IMR-90 (cell line): Measurements from ENCODE around the gene LTC4S. TPM values are rescaled to one million over a fixed set of nuclear protein-coding genes. Genes with fewer than 3 reads are reported as not detected.

Experiments
- ATAC-seq: fragments of 200-7000 bp; cut with Tn5 transposase; 2 replicates; pipeline ENCODE4 v1.9.1; 2020; ENCODE audit warnings: low read depth, mild to moderate bottlenecking, moderate library complexity
- BruUV-seq: library from RNA; stranded (reverse); fragments of 400-500 nt; replicated peaks from 2 replicates; lab custom pipeline; 2021; lab: Mats Ljungman, UMichigan
- CTCF ChIA-PET: fragments of 300-600 bp; formaldehyde crosslinking; extraction: SDS; loops from one replicate; lab custom pipeline; 2021; ENCODE audit warnings: antibody characterized with exemption; lab: Yijun Ruan, JAX
- POLR2A ChIA-PET: fragments of 300-600 bp; sonication (Branson Sonifier 250); formaldehyde crosslinking; loops from one replicate; lab custom pipeline; 2022; ENCODE audit warnings: antibody characterized with exemption; ENCODE audit not compliant: unreplicated experiment; lab: Charles Lee
- DNase-seq: peaks from one replicate; pipeline ENCODE4 v3.0.0; 2013
- H2AFZ ChIP-seq: replicated peaks from 2 replicates; pipeline ENCODE3; 2013; ENCODE audit warnings: low read length, mild to moderate bottlenecking; ENCODE audit not compliant: poor library complexity
- H2AK5ac ChIP-seq: 2 replicates; pipeline ENCODE4 v1.6.1; 2013; ENCODE audit warnings: low read depth, low read length, inconsistent platforms
- H2AK9ac ChIP-seq: replicated peaks from 2 replicates; pipeline ENCODE3; 2013; ENCODE audit warnings: mild to moderate bottlenecking, low read depth, low read length, moderate library complexity; ENCODE audit not compliant: poor library complexity
- H2BK120ac ChIP-seq: 2 replicates; pipeline ENCODE4 v1.6.1; 2013; ENCODE audit warnings: low read depth, low read length, inconsistent platforms
- H2BK15ac ChIP-seq: 3 replicates; pipeline ENCODE4 v1.6.1; 2013; ENCODE audit warnings: low read depth, low read length, inconsistent platforms
- H2BK20ac ChIP-seq: 2 replicates; pipeline ENCODE4 v1.6.1; 2013; ENCODE audit warnings: low read depth, mild to moderate bottlenecking, inconsistent platforms, low read length, moderate library complexity
- H2BK5ac ChIP-seq: 2 replicates; pipeline ENCODE4 v1.6.1; 2013; ENCODE audit warnings: mild to moderate bottlenecking, low read depth, low read length, inconsistent platforms; ENCODE audit not compliant: poor library complexity, severe bottlenecking
- H3K14ac ChIP-seq: replicated peaks from 2 replicates; pipeline ENCODE4 v1.6.1; 2013; ENCODE audit warnings: low read depth, low read length, inconsistent platforms
- H3K18ac ChIP-seq: 2 replicates; pipeline ENCODE4 v1.6.1; 2013; ENCODE audit warnings: low read depth, low read length, control low read depth
- H3K23ac ChIP-seq: 2 replicates; pipeline ENCODE4 v1.6.1; 2013; ENCODE audit warnings: low read depth, low read length, inconsistent platforms
- H3K27ac ChIP-seq: 2 replicates; pipeline ENCODE4 v1.5.1; 2013; ENCODE audit warnings: mild to moderate bottlenecking, control low read depth, low read length; ENCODE audit not compliant: insufficient read depth
- H3K27me3 ChIP-seq: 2 replicates; pipeline ENCODE4 v1.6.1; 2013; ENCODE audit warnings: low read length; ENCODE audit not compliant: control insufficient read depth, insufficient read depth
- H3K36me3 ChIP-seq: 2 replicates; pipeline ENCODE4 v1.6.1; 2013; ENCODE audit warnings: low read length, mixed read lengths; ENCODE audit not compliant: control insufficient read depth, insufficient read depth
- H3K4ac ChIP-seq: 2 replicates; pipeline ENCODE4 v1.6.1; 2013; ENCODE audit warnings: low read depth, low read length, inconsistent platforms
- H3K4me1 ChIP-seq: 2 replicates; pipeline ENCODE4 v1.6.1; 2013; ENCODE audit warnings: low read length, mixed read lengths; ENCODE audit not compliant: control insufficient read depth, insufficient read depth
- H3K4me2 ChIP-seq: 2 replicates; pipeline ENCODE4 v1.6.1; 2013; ENCODE audit warnings: low read depth, mild to moderate bottlenecking, control low read depth, low read length, moderate library complexity
- H3K4me3 ChIP-seq: 2 replicates; pipeline ENCODE4 v1.5.1; 2013; ENCODE audit warnings: low read depth, mild to moderate bottlenecking, control low read depth, low read length, moderate library complexity; ENCODE audit not compliant: insufficient read depth
- H3K56ac ChIP-seq: 2 replicates; pipeline ENCODE4 v1.6.1; 2013; ENCODE audit warnings: low read length, inconsistent platforms; ENCODE audit not compliant: insufficient read depth; ENCODE audit errors: extremely low read depth
- H3K79me1 ChIP-seq, 2 experiments: 2 replicates each; pipeline ENCODE4 v1.6.1; 2013; ENCODE audit warnings: low read length in 2 of 2, inconsistent platforms in 1 of 2, low read depth in 1 of 2
- H3K9ac ChIP-seq: 2 replicates; pipeline ENCODE4 v1.6.1; 2013; ENCODE audit warnings: low read depth, low read length, control low read depth
- H3K9me1 ChIP-seq: 2 replicates; pipeline ENCODE4 v1.6.1; 2013; ENCODE audit warnings: low read length, inconsistent platforms; ENCODE audit not compliant: insufficient read depth
- H3K9me3 ChIP-seq: 2 replicates; pipeline ENCODE4 v1.6.1; 2013; ENCODE audit warnings: low read length; ENCODE audit not compliant: control insufficient read depth, insufficient read depth
- H4K20me1 ChIP-seq: 2 replicates; pipeline ENCODE4 v1.6.1; 2013; ENCODE audit warnings: low read length, inconsistent platforms; ENCODE audit not compliant: insufficient read depth
- H4K5ac ChIP-seq: 2 replicates; pipeline ENCODE4 v1.6.1; 2013; ENCODE audit warnings: mild to moderate bottlenecking, low read depth, low read length, control low read depth
- H4K8ac ChIP-seq, 2 experiments: 2 replicates each; pipeline ENCODE4 v1.6.1; 2013; ENCODE audit warnings: low read depth in 2 of 2, low read length in 2 of 2, control low read depth in 1 of 2, inconsistent platforms in 1 of 2
- H4K91ac ChIP-seq: 2 replicates; pipeline ENCODE4 v1.6.1; 2013; ENCODE audit warnings: low read depth, low read length, inconsistent platforms; ENCODE audit not compliant: insufficient read depth
- BHLHE40 ChIP-seq: fragments of 150-350 bp; IDR thresholded peaks from 2 replicates; pipeline ENCODE4 v1.6.1; 2016; ENCODE audit warnings: mild to moderate bottlenecking, low read depth, low read length
- CEBPB ChIP-seq: IDR thresholded peaks from 2 replicates; pipeline ENCODE4 v1.6.1; 2012; ENCODE audit warnings: low read depth, low read length, improper control_type of control experiment
- FOS ChIP-seq: fragments of 150-350 bp; IDR thresholded peaks from 2 replicates; pipeline ENCODE4 v1.6.1; 2016; ENCODE audit warnings: low read depth, low read length
- MAFK ChIP-seq: IDR thresholded peaks from 2 replicates; pipeline ENCODE4 v1.6.1; 2012; ENCODE audit warnings: low read depth, low read length, improper control_type of control experiment
- MAZ ChIP-seq: IDR thresholded peaks from 2 replicates; pipeline ENCODE4 v1.6.1; 2012; ENCODE audit warnings: low read depth, mild to moderate bottlenecking, low read length, improper control_type of control experiment, moderate library complexity, borderline replicate concordance
- MXI1 ChIP-seq: IDR thresholded peaks from 2 replicates; pipeline ENCODE4 v1.6.1; 2012; ENCODE audit warnings: low read depth, mild to moderate bottlenecking, low read length, moderate library complexity, borderline replicate concordance
- NFE2L2 ChIP-seq: fragments of 150-350 bp; IDR thresholded peaks from 2 replicates; pipeline ENCODE4 v1.6.1; 2016; ENCODE audit warnings: low read depth, mild to moderate bottlenecking, low read length
- POLR2A ChIP-seq: IDR thresholded peaks from 2 replicates; pipeline ENCODE4 v1.6.1; 2012; ENCODE audit warnings: mild to moderate bottlenecking, low read depth, low read length
- RFX5 ChIP-seq: IDR thresholded peaks from 2 replicates; pipeline ENCODE4 v1.8.0; 2012; ENCODE audit warnings: low read depth, mild to moderate bottlenecking, low read length, moderate library complexity
- SMC3 ChIP-seq: fragments of 150-350 bp; IDR thresholded peaks from 2 replicates; pipeline ENCODE4 v1.6.1; 2016; ENCODE audit warnings: low read depth, mild to moderate bottlenecking, antibody characterized with exemption, low read length, moderate library complexity
- WGBS, 2 experiments: methylation state at CpG; one replicate each; pipeline versions ENCODE4 v1.1.5 to v1.1.7; 2013; ENCODE audit warnings: missing lambda C conversion rate in 2 of 2; ENCODE audit not compliant: insufficient read length in 1 of 2; ENCODE audit errors: extremely low coverage in 2 of 2; 5-methylcytosine and 5-hydroxymethylcytosine counted together
- dilution Hi-C: fragments of 300-500 bp; cut with HindIII; formaldehyde crosslinking; loops from one replicate; pipeline ENCODE4 v1.14.3; 2018; ENCODE audit warnings: low sequenced_read_pairs; ENCODE audit not compliant: unreplicated experiment
- in situ Hi-C: fragments of 300-500 bp; cut with MboI; formaldehyde crosslinking; loops from 3 replicates; pipeline ENCODE4 v1.14.3; 2019; ENCODE audit warnings: low sequenced_read_pairs, inconsistent platforms, mixed read lengths
- intact Hi-C: fragments of 100-400 bp; cut with micrococcal nuclease; formaldehyde crosslinking; loops from 2 replicates; pipeline ENCODE4 v1.10.0; 2022
- polyA plus RNA-seq, 3 experiments: library from polyadenylated mRNA; depleted of rRNA; stranded (reverse); fragments of >200 nt; gene quantifications; 2 replicates each; pipeline ENCODE4 v1.2.3, GENCODE V29; 2012; ENCODE audit warnings: low replicate concordance in 1 of 3
- total RNA-seq: library from RNA; depleted of rRNA; stranded (reverse); fragments of >200 nt; gene quantifications from 2 replicates; pipeline ENCODE4 v1.2.3, GENCODE V29; 2012
- TF ChIP-seq, protein P1 (sequence below): fragments of 150-350 bp; IDR thresholded peaks from 2 replicates; pipeline ENCODE4 v1.6.1; 2017; ENCODE audit warnings: mild to moderate bottlenecking, antibody characterized with exemption, low read length, low read depth

The LTC4S gene
- total and polyA plus RNA-seq, 2 of the 4 experiments (the other 2 are of a cell fraction), result 0.72 TPM; not detected in 1

DNA sequence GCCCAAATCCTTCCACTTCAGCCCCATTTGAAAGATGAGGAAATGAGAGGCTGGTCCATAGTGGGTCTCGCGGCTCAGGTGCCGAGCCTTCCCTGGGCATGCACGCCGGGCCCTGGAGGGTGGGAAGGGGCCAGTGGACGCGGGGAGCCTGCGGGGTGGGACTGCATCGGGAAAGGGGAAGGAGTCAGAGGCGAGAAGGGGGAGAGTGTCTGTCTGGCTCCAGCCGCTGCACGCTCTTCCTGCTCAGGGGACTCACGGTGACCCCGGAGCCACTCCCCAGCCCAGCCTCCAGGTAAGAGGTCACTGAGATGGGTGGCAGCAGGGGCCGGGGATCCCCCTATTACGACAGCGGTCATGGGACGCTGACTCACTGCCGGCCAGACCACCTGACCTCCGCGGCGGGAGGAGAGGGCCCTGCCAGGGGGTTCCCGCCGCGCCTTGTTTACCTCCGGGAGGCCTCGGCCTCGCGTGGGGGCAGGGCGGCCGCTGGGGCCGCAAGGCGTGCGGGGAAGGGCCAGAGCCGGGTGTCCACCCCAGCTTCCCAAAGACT, 25.0 kb downstream of the LTC4S start (continued):
- TF ChIP-seq MAZ (peak; percentile 70), FOS (peak; percentile 89)

DNA sequence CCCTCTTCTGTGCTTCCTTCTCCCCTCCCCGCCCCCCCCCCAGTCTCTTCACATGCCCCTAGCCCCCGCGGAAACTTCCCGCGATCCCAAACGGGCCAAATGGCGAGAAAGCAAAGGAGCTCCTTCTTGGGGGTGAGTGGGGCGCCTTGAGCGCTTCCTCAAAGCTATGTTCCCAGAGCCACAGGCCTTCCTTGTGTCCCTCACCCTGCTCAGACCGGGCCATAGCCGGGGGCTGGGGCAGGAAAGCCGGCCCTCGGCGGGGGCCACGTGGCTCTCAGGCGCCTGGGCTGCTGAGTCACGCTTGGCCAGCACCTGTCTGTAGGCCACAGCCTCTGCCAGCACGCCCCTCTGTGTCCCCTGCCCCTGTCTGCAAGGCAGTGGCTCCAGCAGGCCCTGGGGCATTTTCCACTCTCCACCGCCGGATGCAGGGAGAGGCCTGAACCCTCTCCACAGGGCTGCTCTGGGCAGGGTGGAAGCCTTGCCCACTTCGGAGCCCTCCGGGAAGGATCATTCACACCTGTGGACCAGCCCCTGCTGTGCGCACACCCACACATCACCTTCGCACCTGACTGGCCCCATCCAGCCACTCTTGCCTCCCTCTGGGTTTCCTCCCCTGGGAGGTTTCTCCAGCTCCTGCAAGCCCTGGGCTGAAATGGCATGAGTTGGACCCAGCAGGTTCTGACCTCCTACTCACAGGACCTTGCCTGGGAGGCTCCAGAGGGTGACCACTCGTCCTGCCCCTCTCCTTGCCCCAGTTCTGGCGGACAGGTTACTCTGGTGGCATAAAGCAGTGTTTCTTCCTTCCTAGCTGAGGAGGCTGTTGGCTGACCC, 25.7 kb downstream of the LTC4S start:
- Histone ChIP-seq H3K18ac (peak overlapping the region; percentile 86), H3K9me1 (peaks cover 29% of the 10 kb centered on the region), H3K56ac (peak overlapping the region; percentile 80), H3K4me2 (peak overlapping the region; percentile 89; the same call in 1 of the 2 replicates), H2AK9ac (peak overlapping the region; percentile 96), H2AFZ (peak overlapping the region; percentile 89), H4K20me1 (peaks cover 39% of the 10 kb centered on the region), H4K5ac (peak overlapping the region; percentile 84), H4K91ac (peak overlapping the region; percentile 93), H3K27me3 (no peaks in the 10 kb centered on the region), H2AK5ac (peak overlapping the region; percentile 98), H3K9me3 (no peaks in the 10 kb centered on the region), H4K8ac (peak overlapping the region; percentile 82 to 89), H3K4ac (peak overlapping the region; percentile 98), H3K79me1 (peaks cover 6 to 48% of the 10 kb centered on the region in 2 experiments), H2BK5ac (peak overlapping the region; percentile 94), H2BK120ac (peak overlapping the region; percentile 98), H3K36me3 (peaks cover 26% of the 10 kb centered on the region), H2BK15ac (peak overlapping the region; percentile 27; the same call in 2 of the 3 replicates), H3K4me1 (peaks cover 37% of the 10 kb centered on the region), H3K9ac (peak overlapping the region; percentile 48; the same call in 1 of the 2 replicates), H3K27ac (peak overlapping the region; percentile 99), H2BK20ac (peak overlapping the region; percentile 94), H3K14ac (peak overlapping the region; percentile 94), H3K23ac (peak overlapping the region; percentile 93), H3K4me3 (no peak overlapping the region)
- DNase-seq (peak; percentile 77), ATAC-seq (peak; percentile 7)
- dilution Hi-C loops (no loop called here), in situ Hi-C loops (no loop called here), intact Hi-C loops (loop anchor here (1.0 to 5.0 kb wide), 2 partner anchors 87 to 197 kb away; partner anchors contain the start of genes HNRNPH1 and MAML1)
- TF ChIP-seq MAFK (peak; percentile 33; the same call in 1 of the 2 replicates), BHLHE40 (peak; percentile 26; the same call in 1 of the 2 replicates), FOS (peak; percentile 48; the same call in 1 of the 2 replicates), SMC3 (no peak), POLR2A (peak; percentile 54; the same call in 1 of the 2 replicates), CEBPB (no peak), MXI1 (no peak), RFX5 (no peak), NFE2L2 (peak; percentile 94)
- TF ChIP-seq, protein P1, sequence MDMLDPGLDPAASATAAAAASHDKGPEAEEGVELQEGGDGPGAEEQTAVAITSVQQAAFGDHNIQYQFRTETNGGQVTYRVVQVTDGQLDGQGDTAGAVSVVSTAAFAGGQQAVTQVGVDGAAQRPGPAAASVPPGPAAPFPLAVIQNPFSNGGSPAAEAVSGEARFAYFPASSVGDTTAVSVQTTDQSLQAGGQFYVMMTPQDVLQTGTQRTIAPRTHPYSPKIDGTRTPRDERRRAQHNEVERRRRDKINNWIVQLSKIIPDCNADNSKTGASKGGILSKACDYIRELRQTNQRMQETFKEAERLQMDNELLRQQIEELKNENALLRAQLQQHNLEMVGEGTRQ, result peak; percentile 89
- ChIA-PET POLR2A (interaction anchor here (0.6 to 1.0 kb wide), 3 partner anchors 22 to 115 kb away, joined by 3 to 7 read pairs (median 4); no protein-coding TSS in a partner anchor), CTCF (interaction anchor here (0.6 kb wide), 1 partner anchor 88 kb away, joined by 3 read pairs; no protein-coding TSS in a partner anchor)
- no TSS peak for BruUV-seq
- WGBS, 2 experiments, result 7% methylated on average over 3 of the region's 26 CpGs; no CpG with 5 or more reads in 1 of the 2 experiments
